NB4 (cell line): ENCODE data around the gene EZH2.

Experiments used
- DNase-seq: peaks from one replicate; pipeline ENCODE4 v3.0.0; 2010; ENCODE audit warnings: low read depth
- H3K4me3 ChIP-seq: one replicate; pipeline ENCODE4 v1.5.1; 2011; ENCODE audit warnings: mild to moderate bottlenecking, low read depth, low read length, moderate library complexity
- MYC ChIP-seq: IDR thresholded peaks from 2 replicates; pipeline ENCODE4 v1.6.1; 2011; ENCODE audit warnings: low read depth, low read length
- POLR2A ChIP-seq: IDR thresholded peaks from 2 replicates; pipeline ENCODE4 v1.6.1; 2011; ENCODE audit warnings: mild to moderate bottlenecking; ENCODE audit not compliant: insufficient read length; ENCODE audit errors: extremely low read depth
- TF ChIP-seq, protein P1 (sequence below): IDR thresholded peaks from 2 replicates; pipeline ENCODE4 v1.6.1; 2011; ENCODE audit warnings: low read depth, low read length
- TF ChIP-seq, protein P2 (sequence below): IDR thresholded peaks from one replicate; pipeline ENCODE4 v1.5.1; 2012; ENCODE audit warnings: low read depth, low read length

The EZH2 gene

DNA sequence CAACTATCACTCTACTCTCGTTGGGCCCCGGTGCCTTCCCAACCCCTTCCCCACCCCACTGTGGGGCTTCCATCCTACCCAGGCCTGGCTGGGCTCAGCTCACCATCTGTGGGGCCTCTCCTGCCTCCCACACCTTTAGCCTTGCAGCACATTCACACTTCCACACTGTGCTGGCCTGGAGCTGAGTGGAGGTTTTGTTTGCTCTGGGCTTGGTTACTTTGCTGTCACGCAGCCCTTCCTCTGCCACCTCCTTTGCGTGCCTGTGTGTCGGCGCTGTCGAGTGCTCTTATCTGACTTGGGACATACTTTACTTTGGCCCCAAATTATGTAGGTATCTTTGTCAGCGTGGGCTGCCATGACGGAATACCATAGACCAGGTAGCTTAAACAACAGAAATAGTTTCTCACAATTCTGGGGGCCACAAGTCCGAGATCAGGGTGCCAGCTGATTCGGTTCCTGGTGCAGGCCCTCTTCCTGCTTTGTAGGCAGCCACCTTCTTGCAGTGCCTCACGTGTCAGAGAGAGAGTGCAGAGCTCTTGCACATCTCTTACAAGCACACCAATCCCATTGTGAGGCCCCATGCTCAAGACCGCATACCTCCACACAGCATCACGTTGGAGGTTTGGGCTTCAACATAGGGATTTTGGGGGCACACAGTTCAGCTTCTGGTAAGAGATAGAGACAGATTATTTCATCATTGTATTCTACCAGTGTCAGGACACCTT lies 96.4 kb downstream of the EZH2 start:
- no peak for DNase-seq
- no peak overlapping the region for H3K4me3 ChIP-seq
- TF ChIP-seq, protein P1, sequence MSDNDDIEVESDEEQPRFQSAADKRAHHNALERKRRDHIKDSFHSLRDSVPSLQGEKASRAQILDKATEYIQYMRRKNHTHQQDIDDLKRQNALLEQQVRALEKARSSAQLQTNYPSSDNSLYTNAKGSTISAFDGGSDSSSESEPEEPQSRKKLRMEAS, result no peak
- TF ChIP-seq POLR2A (no peak), MYC (no peak)
- TF ChIP-seq, protein P2, sequence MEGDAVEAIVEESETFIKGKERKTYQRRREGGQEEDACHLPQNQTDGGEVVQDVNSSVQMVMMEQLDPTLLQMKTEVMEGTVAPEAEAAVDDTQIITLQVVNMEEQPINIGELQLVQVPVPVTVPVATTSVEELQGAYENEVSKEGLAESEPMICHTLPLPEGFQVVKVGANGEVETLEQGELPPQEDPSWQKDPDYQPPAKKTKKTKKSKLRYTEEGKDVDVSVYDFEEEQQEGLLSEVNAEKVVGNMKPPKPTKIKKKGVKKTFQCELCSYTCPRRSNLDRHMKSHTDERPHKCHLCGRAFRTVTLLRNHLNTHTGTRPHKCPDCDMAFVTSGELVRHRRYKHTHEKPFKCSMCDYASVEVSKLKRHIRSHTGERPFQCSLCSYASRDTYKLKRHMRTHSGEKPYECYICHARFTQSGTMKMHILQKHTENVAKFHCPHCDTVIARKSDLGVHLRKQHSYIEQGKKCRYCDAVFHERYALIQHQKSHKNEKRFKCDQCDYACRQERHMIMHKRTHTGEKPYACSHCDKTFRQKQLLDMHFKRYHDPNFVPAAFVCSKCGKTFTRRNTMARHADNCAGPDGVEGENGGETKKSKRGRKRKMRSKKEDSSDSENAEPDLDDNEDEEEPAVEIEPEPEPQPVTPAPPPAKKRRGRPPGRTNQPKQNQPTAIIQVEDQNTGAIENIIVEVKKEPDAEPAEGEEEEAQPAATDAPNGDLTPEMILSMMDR, result no peak

DNA sequence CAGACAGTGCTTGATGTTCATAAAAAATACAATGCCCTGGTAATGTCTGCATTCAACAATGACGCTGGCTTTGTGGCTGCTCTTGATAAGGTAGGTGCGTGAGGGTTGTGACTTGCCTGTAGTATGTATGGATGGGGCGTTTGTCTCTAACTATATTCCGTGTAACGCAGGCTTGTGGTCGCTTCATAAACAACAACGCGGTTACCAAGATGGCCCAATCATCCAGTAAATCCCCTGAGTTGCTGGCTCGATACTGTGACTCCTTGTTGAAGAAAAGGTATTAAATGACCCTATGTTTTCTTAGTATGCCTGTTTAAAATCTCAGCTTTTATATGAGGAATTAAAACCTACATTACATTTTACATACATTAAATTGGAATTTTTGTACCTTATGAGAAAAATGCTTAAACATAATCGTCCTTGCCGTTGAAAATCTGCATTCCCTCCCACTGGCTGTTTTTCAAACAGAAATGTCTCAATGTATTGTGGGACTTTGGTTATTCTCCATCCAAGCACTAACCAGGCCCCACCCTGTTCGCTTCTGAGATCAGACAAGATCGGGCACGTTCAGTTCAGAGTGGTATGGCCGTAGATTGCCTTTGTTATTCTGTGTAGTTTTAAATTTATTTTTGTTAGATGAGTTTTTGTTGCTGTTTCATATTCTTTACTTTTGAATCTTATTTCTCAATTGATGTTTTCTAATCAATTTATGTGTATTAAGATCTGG lies 100.1 kb downstream of the EZH2 start:
- DNase-seq, result no peak
- no peak overlapping the region for H3K4me3 ChIP-seq
- TF ChIP-seq POLR2A, result no peak
- TF ChIP-seq, protein P1, result no peak
- TF ChIP-seq, protein P2, result no peak
- TF ChIP-seq MYC, result no peak

DNA sequence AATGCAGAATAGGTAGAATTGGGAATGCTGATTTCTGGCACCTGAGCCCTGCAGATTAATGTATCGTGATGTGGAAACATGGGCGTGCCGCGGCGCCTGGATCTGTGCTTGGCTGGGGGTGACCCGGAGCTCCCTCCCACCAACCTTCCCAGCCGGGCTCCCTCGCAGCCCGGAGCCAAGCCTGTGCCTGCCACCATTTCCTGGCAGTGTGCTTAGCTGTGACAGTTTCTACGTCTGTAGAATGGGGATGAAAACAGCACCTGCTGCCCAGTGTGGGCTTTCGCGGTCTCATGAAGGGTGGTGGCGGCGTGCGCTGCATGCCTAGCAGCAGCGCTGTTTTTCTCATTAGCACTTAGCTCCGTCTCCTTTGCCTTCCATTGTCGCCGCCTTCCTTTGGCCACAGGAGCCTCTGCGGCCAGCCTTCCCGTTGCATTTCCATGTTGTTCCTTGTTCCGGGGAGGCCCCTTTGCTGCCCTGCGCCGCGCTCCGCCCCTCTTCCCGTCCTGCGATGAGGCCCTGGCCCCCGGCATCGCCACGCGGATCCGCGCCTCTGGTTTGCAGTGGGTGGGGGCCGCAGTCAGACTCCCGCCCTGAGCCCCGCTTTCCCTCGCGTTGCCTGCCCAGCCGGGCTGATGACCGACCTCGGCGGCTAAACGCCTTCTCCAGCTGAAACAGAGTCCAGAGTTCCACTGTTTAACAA lies 101.2 kb downstream of the EZH2 start:
- DNase-seq, result no peak

DNA sequence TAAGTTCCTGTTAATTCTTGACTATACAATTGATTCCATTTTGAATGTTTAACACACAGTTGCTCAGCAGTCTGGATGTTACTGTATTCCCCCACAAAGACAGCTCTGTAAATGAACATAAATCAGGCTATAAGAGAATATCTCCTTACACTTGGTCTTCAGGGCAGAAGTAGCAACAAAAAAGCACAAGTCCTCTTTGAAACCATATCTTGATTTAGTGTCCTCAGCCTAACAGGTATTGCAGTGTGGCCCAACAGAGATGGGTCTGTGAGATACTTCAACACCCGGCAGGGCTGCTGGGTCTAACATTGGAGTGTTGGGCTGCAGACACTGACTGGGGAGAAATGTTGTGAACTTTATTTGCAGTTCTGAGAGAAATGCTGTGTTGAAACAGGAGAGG lies 109.6 kb downstream of the EZH2 start:
- no peak for DNase-seq
- TF ChIP-seq, protein P1, result no peak
- TF ChIP-seq POLR2A, result no peak
- TF ChIP-seq MYC, result no peak
- TF ChIP-seq, protein P2, result no peak
- no peak overlapping the region for H3K4me3 ChIP-seq

More for the DNA sequence above, 101.2 kb downstream of the EZH2 start:
- H3K4me3 ChIP-seq, result no peak overlapping the region
- TF ChIP-seq, protein P2, result no peak
- TF ChIP-seq MYC (no peak), POLR2A (no peak)
- TF ChIP-seq, protein P1, result no peak

DNA sequence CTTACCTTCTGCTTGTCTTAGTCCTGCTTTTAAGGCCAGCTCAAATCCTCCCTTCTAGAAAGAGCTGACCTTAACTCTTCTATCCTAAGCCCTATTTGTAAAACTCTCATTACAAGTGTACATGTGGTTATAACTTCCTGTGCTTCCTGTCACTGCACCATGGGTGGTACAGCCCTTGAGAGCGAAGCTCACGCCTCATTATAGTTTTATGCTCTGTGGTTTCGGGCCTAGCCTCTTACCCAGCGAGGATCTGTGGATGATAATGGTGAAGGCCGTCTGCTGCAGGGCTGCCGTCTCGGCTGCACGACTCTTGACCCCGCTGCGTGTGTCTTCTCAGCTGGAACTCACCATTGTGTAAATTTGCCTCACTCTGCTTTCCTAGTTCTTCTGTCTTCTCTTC lies 110.8 kb downstream of the EZH2 start:
- DNase-seq, result peak; percentile 96
- TF ChIP-seq, protein P2, result no peak
- peak; percentile 68 for TF ChIP-seq MYC
- TF ChIP-seq, protein P1, result peak; percentile 85
- TF ChIP-seq POLR2A, result no peak
- H3K4me3 ChIP-seq, result no peak overlapping the region
